ENCODE results near the gene RTBDN.

The RTBDN gene

DNA sequence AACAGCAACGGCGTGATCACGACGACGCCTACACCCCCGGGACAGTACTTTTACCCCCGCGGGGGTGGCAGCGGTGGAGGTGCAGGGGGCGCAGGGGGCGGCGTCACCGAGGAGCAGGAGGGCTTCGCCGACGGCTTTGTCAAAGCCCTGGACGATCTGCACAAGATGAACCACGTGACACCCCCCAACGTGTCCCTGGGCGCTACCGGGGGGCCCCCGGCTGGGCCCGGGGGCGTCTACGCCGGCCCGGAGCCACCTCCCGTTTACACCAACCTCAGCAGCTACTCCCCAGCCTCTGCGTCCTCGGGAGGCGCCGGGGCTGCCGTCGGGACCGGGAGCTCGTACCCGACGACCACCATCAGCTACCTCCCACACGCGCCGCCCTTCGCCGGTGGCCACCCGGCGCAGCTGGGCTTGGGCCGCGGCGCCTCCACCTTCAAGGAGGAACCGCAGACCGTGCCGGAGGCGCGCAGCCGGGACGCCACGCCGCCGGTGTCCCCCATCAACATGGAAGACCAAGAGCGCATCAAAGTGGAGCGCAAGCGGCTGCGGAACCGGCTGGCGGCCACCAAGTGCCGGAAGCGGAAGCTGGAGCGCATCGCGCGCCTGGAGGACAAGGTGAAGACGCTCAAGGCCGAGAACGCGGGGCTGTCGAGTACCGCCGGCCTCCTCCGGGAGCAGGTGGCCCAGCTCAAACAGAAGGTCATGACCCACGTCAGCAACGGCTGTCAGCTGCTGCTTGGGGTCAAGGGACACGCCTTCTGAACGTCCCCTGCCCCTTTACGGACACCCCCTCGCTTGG is 42.1 kb downstream of the RTBDN start:
- peak; percentile 45 for DNase-seq (ENCODE audit: low read depth, low spot score)
- TF ChIP-seq, protein P1, sequence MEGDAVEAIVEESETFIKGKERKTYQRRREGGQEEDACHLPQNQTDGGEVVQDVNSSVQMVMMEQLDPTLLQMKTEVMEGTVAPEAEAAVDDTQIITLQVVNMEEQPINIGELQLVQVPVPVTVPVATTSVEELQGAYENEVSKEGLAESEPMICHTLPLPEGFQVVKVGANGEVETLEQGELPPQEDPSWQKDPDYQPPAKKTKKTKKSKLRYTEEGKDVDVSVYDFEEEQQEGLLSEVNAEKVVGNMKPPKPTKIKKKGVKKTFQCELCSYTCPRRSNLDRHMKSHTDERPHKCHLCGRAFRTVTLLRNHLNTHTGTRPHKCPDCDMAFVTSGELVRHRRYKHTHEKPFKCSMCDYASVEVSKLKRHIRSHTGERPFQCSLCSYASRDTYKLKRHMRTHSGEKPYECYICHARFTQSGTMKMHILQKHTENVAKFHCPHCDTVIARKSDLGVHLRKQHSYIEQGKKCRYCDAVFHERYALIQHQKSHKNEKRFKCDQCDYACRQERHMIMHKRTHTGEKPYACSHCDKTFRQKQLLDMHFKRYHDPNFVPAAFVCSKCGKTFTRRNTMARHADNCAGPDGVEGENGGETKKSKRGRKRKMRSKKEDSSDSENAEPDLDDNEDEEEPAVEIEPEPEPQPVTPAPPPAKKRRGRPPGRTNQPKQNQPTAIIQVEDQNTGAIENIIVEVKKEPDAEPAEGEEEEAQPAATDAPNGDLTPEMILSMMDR (IDR thresholded peaks at IDR 0.05; ENCODE audit: low read depth, low read length) = no peak
- peak overlapping the region; percentile 99 for H3K4me3 ChIP-seq (ENCODE audit: low read depth, low read length)
- in situ Hi-C loops (cut with HindIII; ENCODE audit: low sequenced_read_pairs) = no loop called here

DNA sequence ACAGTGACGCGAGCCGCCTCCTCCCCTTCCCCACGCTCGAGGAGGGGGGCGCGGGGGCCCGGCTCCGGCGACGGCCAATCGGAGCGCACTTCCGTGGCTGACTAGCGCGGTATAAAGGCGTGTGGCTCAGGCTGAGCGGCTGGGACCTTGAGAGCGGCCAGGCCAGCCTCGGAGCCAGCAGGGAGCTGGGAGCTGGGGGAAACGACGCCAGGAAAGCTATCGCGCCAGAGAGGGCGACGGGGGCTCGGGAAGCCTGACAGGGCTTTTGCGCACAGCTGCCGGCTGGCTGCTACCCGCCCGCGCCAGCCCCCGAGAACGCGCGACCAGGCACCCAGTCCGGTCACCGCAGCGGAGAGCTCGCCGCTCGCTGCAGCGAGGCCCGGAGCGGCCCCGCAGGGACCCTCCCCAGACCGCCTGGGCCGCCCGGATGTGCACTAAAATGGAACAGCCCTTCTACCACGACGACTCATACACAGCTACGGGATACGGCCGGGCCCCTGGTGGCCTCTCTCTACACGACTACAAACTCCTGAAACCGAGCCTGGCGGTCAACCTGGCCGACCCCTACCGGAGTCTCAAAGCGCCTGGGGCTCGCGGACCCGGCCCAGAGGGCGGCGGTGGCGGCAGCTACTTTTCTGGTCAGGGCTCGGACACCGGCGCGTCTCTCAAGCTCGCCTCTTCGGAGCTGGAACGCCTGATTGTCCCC is 42.9 kb downstream of the RTBDN start, which contains the start of gene JUNB:
Gene JUNB, plus strand, starts transcription at position 142 of the 706 bp plus-strand sequence. Its CDS starts 286 bp downstream, at position 428.
- H3K4me3 ChIP-seq (ENCODE audit: low read depth, low read length) = peak within 1 kb of the TSS; percentile 99
- in situ Hi-C loops (cut with HindIII; ENCODE audit: low sequenced_read_pairs) = no loop called here
- DNase-seq (ENCODE audit: low read depth, low spot score) = peak; percentile 98
- TF ChIP-seq, protein P1 (IDR thresholded peaks at IDR 0.05; ENCODE audit: low read depth, low read length) = no peak

DNA sequence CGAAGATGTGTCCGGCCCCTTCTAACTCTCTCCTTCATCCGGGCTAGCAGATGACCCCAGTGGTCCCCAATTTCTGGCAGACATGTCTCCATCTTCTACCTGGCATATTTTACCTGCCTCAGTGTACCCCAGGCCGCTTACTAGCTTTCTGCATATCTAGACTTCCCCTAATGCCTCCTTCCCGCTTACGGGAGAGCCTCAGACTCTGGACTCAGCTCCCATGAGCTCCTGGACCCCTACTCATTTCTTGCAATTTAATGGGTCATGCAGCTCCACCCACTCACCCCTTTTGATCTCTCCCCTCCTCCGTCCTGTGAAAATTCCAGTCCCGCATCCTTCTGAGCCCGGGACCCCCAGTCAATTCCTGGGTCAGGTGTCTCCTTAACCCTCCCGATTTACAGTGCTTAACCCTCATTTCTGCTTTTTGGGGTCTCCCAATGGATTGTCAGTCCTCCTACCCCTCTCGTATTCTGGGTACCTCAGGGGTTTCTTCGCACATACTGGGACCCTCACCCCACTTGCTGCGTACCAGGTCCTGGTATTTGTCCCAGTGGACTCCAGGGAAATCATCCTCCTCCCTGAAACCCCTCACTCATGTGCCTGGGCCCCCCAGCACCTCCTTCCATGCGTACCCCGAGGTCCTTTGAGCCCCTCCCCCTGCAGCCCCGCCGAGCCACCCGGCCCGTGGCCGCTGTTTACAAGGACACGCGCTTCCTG is 43.6 kb downstream of the RTBDN start:
- DNase-seq (ENCODE audit: low read depth, low spot score) = no peak
- TF ChIP-seq, protein P1 (IDR thresholded peaks at IDR 0.05; ENCODE audit: low read depth, low read length) = no peak
- peak overlapping the region; percentile 99 for H3K4me3 ChIP-seq (ENCODE audit: low read depth, low read length)
- in situ Hi-C loops (cut with HindIII; ENCODE audit: low sequenced_read_pairs) = no loop called here

DNA sequence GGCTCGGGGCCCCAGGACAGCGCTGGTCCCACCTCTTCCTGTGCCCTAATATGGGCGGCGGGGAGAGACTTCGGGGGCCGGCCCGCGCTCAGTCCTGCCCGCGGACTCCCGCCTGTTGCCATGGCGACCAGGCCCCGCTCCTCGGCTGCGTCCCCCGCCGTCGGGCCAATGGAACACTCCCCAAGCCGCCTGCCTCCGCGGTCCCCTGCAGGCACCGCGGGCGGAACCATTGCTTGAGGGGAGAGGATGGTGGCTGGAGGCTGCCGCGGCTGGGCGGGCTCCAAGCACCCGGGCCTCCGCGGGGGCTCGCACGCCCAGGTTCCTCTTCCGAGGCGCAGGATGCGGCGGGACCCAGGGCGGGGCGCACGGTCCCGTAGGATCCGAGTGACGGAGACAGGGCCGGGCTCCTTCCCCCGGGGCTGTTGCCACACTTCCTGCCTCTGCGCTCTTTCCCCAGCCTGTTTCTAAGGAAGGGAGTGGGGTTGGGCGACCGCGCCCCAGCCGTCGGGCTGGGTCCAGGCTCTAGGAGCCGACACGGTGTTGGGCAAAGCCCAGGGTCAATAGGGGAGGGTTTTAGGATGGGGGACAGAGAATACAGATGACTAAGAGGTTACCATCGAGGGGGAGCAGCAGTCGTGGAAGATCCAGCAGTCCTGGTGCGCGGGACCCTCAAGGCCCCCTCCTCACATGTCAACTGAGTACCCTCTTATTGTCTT is 44.3 kb downstream of the RTBDN start:
- peak; percentile 98 for DNase-seq (ENCODE audit: low read depth, low spot score)
- TF ChIP-seq, protein P1 (IDR thresholded peaks at IDR 0.05; ENCODE audit: low read depth, low read length) = no peak
- peak overlapping the region; percentile 99 for H3K4me3 ChIP-seq (ENCODE audit: low read depth, low read length)
- in situ Hi-C loops (cut with HindIII; ENCODE audit: low sequenced_read_pairs) = no loop called here

DNA sequence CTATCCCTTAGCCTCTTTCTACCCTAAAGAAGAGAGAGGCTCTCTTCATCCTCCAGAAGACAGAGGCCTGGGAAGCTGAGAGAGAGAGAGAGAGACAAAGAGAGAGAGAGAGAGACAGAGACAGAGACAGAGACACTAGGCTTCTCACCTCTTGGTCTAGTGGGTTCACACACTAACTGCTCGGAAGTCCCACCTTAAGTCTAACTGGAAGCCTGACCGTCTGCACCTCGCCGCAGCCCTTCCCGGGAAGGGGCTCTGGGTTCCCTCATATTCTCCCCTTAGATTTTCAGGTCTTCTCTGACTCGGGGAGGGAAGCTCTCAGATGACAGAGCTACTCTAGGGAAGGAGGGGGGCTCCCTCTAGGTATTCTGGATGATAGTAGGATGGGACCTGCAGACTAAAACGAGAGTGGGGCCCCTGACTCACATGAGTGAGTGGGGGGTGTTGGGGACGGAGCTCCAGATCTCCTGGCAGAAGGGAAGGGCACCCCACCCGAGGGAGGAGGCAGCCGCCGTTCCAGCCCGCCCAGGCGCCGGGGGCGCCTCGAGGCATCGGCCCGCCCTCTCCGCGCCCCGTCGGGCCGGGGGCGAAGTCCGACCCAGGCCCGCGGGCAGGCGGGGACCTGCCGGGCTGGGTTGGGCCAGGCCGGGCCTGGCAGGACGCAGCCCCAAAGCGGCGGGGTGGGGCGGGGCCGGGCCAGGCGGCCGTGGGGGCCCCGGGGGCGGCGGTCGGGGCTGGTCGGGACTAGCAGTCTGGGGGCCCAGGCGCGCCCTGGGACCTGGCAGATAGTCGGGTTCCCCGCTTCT is 45.1 kb downstream of the RTBDN start:
- peak overlapping the region; percentile 21 for H3K4me3 ChIP-seq (ENCODE audit: low read depth, low read length)
- in situ Hi-C loops (cut with HindIII; ENCODE audit: low sequenced_read_pairs) = no loop called here
- TF ChIP-seq, protein P1 (IDR thresholded peaks at IDR 0.05; ENCODE audit: low read depth, low read length) = no peak
- DNase-seq (ENCODE audit: low read depth, low spot score) = peak; percentile 50

All from astrocyte of the spinal cord (primary cell).